ENCODE results near the gene AJAP1.

- TF ChIP-seq TARDBP (IDR thresholded peaks at IDR 0.05) (no peak), FOXK2 (IDR thresholded peaks at IDR 0.05) (no peak), BHLHE40 (IDR thresholded peaks at IDR 0.05; ENCODE audit: borderline replicate concordance) (no peak), NFRKB (IDR thresholded peaks at IDR 0.05) (no peak), ZNF384 (IDR thresholded peaks at IDR 0.05) (no peak), SP1 (IDR thresholded peaks at IDR 0.05) (no peak)
These were observed 182.7 kb downstream of the AJAP1 start for GRCh38 chr1:4837031-4837600.

Measured in HEK293T (cell line).